Prostate gland (tissue), 2 donors: Measurements from ENCODE around the gene CSRP1. TPM values are rescaled to one million over a fixed set of nuclear protein-coding genes. Genes with fewer than 3 reads are reported as not detected.

Experiments used
- DNase-seq: peaks from one replicate; pipeline ENCODE4 v3.0.0-alpha.2; 2019; ENCODE audit warnings: low spot score
- H3K27ac ChIP-seq, 2 donors: fragments of 200-600 bp; sonication (generic); 2 replicates each; pipeline ENCODE4 v1.5.1; 2017 to 2019
- H3K27me3 ChIP-seq: fragments of 200-600 bp; sonication (generic); replicated peaks from 2 replicates; pipeline ENCODE4 v1.5.1; 2019; ENCODE audit not compliant: insufficient read depth
- H3K36me3 ChIP-seq, 2 donors: fragments of 200-600 bp; sonication (generic); 1 replicate in 1 of 2; 2 replicates in 1 of 2; pipeline versions ENCODE4 v1.5.1 to v1.8.1; 2017 to 2019
- H3K4me1 ChIP-seq: fragments of 200-600 bp; sonication (generic); replicated peaks from 2 replicates; pipeline ENCODE4 v1.5.1; 2019
- H3K4me3 ChIP-seq, 2 donors: fragments of 200-600 bp; sonication (generic); 2 replicates each; pipeline ENCODE4 v1.5.1; 2017 to 2019
- H3K9me3 ChIP-seq: fragments of 200-600 bp; sonication (generic); 2 replicates; pipeline ENCODE4 v1.5.1; 2017
- POLR2A ChIP-seq: fragments of 450-650 bp; IDR thresholded peaks from one replicate; pipeline ENCODE4 v1.6.1; 2016; ENCODE audit warnings: antibody characterized with exemption, mild to moderate bottlenecking
- POLR2AphosphoS5 ChIP-seq: sonication (generic); formaldehyde crosslinking; IDR thresholded peaks from one replicate; pipeline ENCODE4 v1.6.1; 2017; ENCODE audit warnings: antibody characterized with exemption
- WGBS: methylation state at CpG from one replicate; pipeline ENCODE4 v1.1.5; 2018; 5-methylcytosine and 5-hydroxymethylcytosine counted together
- intact Hi-C: fragments of 100-400 bp; cut with DNase I; formaldehyde crosslinking; loops from one replicate; pipeline ENCODE4 v1.14.2; 2022
- total RNA-seq, 2 donors: library from RNA; depleted of rRNA; stranded (reverse); fragments of >200 nt; gene quantifications; one replicate each; pipeline ENCODE4 v1.1.0, GENCODE V29; 2016
- TF ChIP-seq, protein P1 (sequence below), 4 experiments: fragments of 200-600 bp in 2 of 4; fragments of 450-650 bp in 2 of 4; sonication (generic) in 2 of 4; IDR thresholded peaks; 1 replicate in 3 of 4; 2 replicates in 1 of 4; pipeline ENCODE4 v1.5.1; 2016 to 2019; ENCODE audit warnings: antibody characterized with exemption in 4 of 4, mild to moderate bottlenecking in 2 of 4, moderate library complexity in 2 of 4

CSRP1 gene
- total RNA-seq, 2 donors from 2014 or later = 1,117 to 1,634 TPM

DNA sequence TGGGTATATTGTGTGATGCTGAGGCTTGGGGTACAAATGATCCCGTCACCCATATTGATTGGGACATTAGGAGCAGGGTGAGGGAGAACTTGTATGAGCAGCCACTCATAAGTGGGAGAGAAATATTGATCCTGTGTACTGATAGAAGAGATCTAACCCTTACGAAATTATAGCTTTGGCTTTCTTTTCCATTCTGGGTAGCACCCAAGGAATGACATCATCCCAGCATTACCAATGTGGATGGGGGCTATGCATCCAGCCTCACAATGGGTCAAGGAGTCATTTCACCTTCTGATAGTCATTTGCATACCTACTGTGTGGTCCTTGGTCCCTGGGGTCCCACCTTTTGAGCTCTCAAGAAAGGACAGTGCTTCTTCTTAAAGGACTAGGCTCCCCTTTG lies 30.1 kb upstream of the CSRP1 start:
- Histone ChIP-seq H3K4me1 (peaks cover 3% of the 10 kb centered on the region), H3K27me3 (no peaks in the 10 kb centered on the region), H3K27ac (peak overlapping the region; percentile 11 to 68), H3K36me3 (no peaks in the 10 kb centered on the region), H3K9me3 (no peaks in the 10 kb centered on the region), H3K4me3 (no peak overlapping the region)
- WGBS = 80% methylated on average over 2 of the region's 2 CpGs
- DNase-seq = no peak
- TF ChIP-seq POLR2AphosphoS5 (no peak), POLR2A (no peak)
- TF ChIP-seq, protein P1, sequence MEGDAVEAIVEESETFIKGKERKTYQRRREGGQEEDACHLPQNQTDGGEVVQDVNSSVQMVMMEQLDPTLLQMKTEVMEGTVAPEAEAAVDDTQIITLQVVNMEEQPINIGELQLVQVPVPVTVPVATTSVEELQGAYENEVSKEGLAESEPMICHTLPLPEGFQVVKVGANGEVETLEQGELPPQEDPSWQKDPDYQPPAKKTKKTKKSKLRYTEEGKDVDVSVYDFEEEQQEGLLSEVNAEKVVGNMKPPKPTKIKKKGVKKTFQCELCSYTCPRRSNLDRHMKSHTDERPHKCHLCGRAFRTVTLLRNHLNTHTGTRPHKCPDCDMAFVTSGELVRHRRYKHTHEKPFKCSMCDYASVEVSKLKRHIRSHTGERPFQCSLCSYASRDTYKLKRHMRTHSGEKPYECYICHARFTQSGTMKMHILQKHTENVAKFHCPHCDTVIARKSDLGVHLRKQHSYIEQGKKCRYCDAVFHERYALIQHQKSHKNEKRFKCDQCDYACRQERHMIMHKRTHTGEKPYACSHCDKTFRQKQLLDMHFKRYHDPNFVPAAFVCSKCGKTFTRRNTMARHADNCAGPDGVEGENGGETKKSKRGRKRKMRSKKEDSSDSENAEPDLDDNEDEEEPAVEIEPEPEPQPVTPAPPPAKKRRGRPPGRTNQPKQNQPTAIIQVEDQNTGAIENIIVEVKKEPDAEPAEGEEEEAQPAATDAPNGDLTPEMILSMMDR (IDR thresholded peaks at IDR 0.05) = no peak
- intact Hi-C loops = no loop called here

DNA sequence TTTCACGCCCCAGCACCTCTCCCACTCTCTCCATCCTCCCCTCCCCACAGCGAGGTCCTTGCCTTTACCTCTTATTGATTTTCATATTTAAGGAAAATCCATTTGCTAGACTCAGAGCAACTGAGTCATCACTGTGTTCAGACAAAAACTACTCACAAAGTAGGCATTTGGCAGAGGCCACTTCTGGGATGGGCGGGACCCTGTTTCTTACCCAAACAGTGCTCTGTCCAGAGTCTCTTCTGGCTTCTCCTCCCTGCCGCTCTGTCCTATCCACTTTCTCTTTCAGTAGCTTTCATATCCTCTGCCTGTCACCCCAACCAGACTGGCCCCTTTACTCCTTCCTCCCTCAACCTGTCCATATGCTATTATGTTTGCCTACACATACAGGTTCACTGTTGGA lies 29.6 kb upstream of the CSRP1 start:
- WGBS = 57% methylated on average over 4 of the region's 4 CpGs
- Histone ChIP-seq H3K4me3 (no peak overlapping the region), H3K27ac (peak overlapping the region; percentile 11 to 68), H3K4me1 (peaks cover 3% of the 10 kb centered on the region), H3K36me3 (no peaks in the 10 kb centered on the region), H3K27me3 (no peaks in the 10 kb centered on the region), H3K9me3 (no peaks in the 10 kb centered on the region)
- TF ChIP-seq POLR2A = no peak
- TF ChIP-seq POLR2AphosphoS5 = no peak
- TF ChIP-seq, protein P1 (IDR thresholded peaks at IDR 0.05) = no peak
- DNase-seq = no peak
- intact Hi-C loops = no loop called here

DNA sequence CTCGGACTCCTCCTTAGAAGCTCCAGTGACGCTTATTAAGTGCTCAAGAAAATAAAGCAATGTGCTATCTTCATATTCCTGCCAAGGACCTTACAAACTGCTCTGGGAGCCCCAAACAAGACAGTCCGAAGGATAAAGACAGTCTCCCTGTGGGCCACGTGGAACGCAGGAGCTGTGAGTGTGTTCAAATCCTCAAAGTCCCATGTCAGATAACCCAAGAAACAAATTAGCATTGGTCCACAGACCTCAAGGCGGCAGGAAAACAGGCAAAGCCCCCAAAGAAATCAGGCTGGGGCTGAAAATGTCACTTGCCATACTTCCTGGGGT lies 29.0 kb upstream of the CSRP1 start:
- H3K36me3 ChIP-seq = no peaks in the 10 kb centered on the region
- H3K27ac ChIP-seq = peak overlapping the region; percentile 11 to 68
- H3K9me3 ChIP-seq = no peaks in the 10 kb centered on the region
- H3K27me3 ChIP-seq = no peaks in the 10 kb centered on the region
- H3K4me3 ChIP-seq = no peak overlapping the region
- no peak for DNase-seq
- peaks cover 3% of the 10 kb centered on the region for H3K4me1 ChIP-seq
- intact Hi-C loops = no loop called here
- 58% methylated on average over 6 of the region's 6 CpGs for WGBS
- no peak for TF ChIP-seq POLR2AphosphoS5
- no peak for TF ChIP-seq POLR2A
- TF ChIP-seq, protein P1 (IDR thresholded peaks at IDR 0.05) = no peak

DNA sequence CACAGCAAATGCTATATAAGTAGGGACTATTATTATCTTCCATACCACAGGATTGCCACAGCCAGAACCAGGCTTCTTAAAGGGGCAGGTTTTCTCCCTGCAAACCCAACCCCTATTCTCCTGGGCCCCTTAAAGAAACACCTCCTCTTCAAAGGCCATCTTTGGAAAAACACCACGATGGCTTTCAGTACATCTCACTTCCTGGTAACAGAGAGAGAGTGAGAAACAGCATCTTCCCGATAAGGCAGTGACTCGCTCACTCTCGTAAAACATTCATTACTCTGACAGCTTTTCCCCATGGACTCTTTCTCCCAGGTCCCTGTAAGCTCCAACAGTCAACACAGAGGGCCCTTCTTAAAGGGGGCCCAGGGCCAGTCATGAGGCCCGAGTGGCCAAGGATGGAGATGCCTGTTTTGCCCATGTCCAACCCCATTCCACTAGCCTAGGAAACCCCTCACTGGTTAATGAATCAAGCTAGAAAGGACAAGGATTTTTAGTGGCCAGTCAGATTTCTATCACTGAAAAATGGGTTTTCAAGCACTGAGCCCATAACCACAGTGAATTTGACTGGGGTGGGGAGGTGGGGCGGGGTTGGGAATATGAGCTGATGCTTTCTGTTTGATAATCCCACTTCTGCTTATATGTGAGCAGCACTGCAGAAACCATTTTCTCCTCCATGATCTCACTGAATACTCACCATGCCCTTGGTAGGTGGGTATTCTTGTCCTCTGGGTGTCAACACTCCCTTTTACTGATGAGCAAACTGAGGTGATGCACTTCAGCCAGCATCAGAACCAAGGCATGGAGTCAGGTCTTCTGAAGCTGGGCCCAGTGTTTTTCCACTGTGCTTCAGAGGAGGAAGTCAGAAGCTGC lies 28.4 kb upstream of the CSRP1 start:
- no peak for DNase-seq
- intact Hi-C loops = no loop called here
- Histone ChIP-seq H3K4me1 (peaks cover 3% of the 10 kb centered on the region), H3K27me3 (no peaks in the 10 kb centered on the region), H3K4me3 (no peak overlapping the region), H3K27ac (peak overlapping the region; percentile 11 to 68), H3K36me3 (no peaks in the 10 kb centered on the region), H3K9me3 (no peaks in the 10 kb centered on the region)
- TF ChIP-seq POLR2AphosphoS5 (peak; percentile 58), POLR2A (no peak)
- 28% methylated on average over 6 of the region's 6 CpGs for WGBS

DNA sequence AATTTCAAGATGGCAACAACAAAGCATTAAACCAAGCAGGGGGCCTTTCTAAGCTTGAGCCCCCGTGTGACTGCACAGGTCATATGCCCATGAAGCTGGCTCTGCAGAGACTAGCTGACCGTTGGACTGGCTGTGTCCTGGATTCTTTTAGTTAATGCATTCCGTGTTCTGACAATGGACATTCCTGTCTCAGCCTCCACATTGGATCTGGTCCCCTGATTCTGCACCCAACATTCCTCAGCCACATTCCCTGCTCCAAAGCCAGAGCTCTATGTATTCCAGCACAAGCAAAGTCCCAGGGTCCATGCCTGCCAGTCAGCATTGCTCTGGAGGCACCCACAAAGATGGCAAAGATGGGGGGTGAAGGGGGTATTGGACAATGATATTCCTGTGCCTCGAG lies 26.9 kb upstream of the CSRP1 start:
- intact Hi-C loops = no loop called here
- H3K36me3 ChIP-seq = no peaks in the 10 kb centered on the region
- DNase-seq = no peak
- no peaks in the 10 kb centered on the region for H3K27me3 ChIP-seq
- H3K27ac ChIP-seq = no peak overlapping the region
- TF ChIP-seq POLR2A (no peak), POLR2AphosphoS5 (no peak)
- TF ChIP-seq, protein P1 (IDR thresholded peaks at IDR 0.05) = no peak
- no peaks in the 10 kb centered on the region for H3K9me3 ChIP-seq
- H3K4me3 ChIP-seq = no peak overlapping the region
- peaks cover 3% of the 10 kb centered on the region for H3K4me1 ChIP-seq
- 69% methylated on average over 4 of the region's 4 CpGs for WGBS
